ENCODE results near the gene SCARB1. TPM values are rescaled to one million over a fixed set of nuclear protein-coding genes. Genes with fewer than 3 reads are reported as not detected.

SCARB1 gene
- total RNA-seq, 1 experiment from 2014 or later: 31.3 TPM

DNA sequence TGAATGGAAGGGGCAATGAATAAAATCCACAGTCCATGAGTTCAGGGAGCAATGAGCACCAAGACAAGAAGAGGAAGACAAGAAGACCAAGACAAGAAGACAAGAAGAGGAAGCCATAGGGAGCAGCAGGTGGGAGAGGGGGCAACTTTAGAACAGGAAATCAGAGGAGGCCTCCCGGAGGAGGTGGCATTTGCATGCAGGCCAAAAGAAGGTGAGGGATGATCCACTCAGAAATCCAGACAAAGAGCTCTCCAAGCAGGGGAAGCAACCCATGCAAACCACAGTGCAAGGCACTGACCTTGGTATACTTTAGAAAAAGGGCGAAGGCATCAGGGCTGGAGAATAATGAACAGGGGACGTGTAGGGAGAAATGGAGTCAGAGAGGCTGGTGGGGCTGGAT lies 58.6 kb downstream of the SCARB1 start:
- no peaks in the 10 kb centered on the region for H3K23me2 ChIP-seq (ENCODE audit: insufficient read length, low read depth, low read length, poor library complexity, severe bottlenecking)
- H4K20me1 ChIP-seq (ENCODE audit: control insufficient read depth, insufficient read depth, insufficient read length): no peaks in the 10 kb centered on the region
- H2BK5ac ChIP-seq (ENCODE audit: insufficient read length, low read length): no peak overlapping the region
- no peaks in the 10 kb centered on the region for H3K79me2 ChIP-seq (ENCODE audit: insufficient read depth, low read length)
- H2BK12ac ChIP-seq (ENCODE audit: insufficient read length, low read depth, low read length): no peak overlapping the region
- H3K23ac ChIP-seq (ENCODE audit: insufficient read length, low read depth, low read length): no peak overlapping the region
- H3K9me3 ChIP-seq (ENCODE audit: control insufficient read depth, low read depth, low read length): no peaks in the 10 kb centered on the region
- no peak overlapping the region for H2BK20ac ChIP-seq (ENCODE audit: low read depth, low read length, poor library complexity, severe bottlenecking)
- no peak overlapping the region for H3T11ph ChIP-seq (ENCODE audit: low read length)
- peak overlapping the region in 1 of 2 experiments; percentile 58; a peak in 2 of 5 replicates for H3K4me3 Mint-ChIP-seq
- no peak overlapping the region for H3K4me2 ChIP-seq (ENCODE audit: insufficient read depth, insufficient read length, low read length)
- no peaks in the 10 kb centered on the region for H3K9me3 Mint-ChIP-seq
- H3K27me3 Mint-ChIP-seq (ENCODE audit: low read depth): no peaks in the 10 kb centered on the region
- H3K14ac ChIP-seq (ENCODE audit: insufficient read depth, low read length): no peak overlapping the region
- no peaks in the 10 kb centered on the region for H3K79me1 ChIP-seq (ENCODE audit: insufficient read depth, low read depth, low read length, poor library complexity, severe bottlenecking)
- H3K4ac ChIP-seq (ENCODE audit: low read depth, low read length): no peak overlapping the region
- H3K27me3 ChIP-seq (ENCODE audit: insufficient read depth, low read length): no peaks in the 10 kb centered on the region
- H4K91ac ChIP-seq (ENCODE audit: insufficient read length, low read depth, low read length): no peak overlapping the region
- no peak overlapping the region for H3K18ac ChIP-seq (ENCODE audit: insufficient read length, low read depth, low read length)
- no peaks in the 10 kb centered on the region for H3K4me1 ChIP-seq (ENCODE audit: insufficient read depth, low read length)
- H3K56ac ChIP-seq (ENCODE audit: insufficient read length, low read depth, low read length): no peak overlapping the region
- no peak overlapping the region for H4K5ac ChIP-seq (ENCODE audit: insufficient read length, low read depth, low read length)
- H3K27ac Mint-ChIP-seq: peak overlapping the region; percentile 32 to 82 (median 81); a peak in 5 of 7 replicates
- H2BK120ac ChIP-seq (ENCODE audit: low read depth, low read length, poor library complexity, severe bottlenecking): no peak overlapping the region
- no peak overlapping the region for H3K9ac ChIP-seq (ENCODE audit: extremely low read depth, insufficient read length, low read length)
- H3K27ac ChIP-seq (ENCODE audit: insufficient read length, low read depth, low read length): no peak overlapping the region
- no peak overlapping the region for H2BK15ac ChIP-seq (ENCODE audit: low read depth, low read length)
- H3K36me3 Mint-ChIP-seq (ENCODE audit: insufficient read depth in 1 of 3, low read depth in 3 of 3): peaks cover 14 to 36% (median 18%) of the 10 kb centered on the region in 3 experiments; a peak in 5 of 7 replicates
- no peak overlapping the region for H2AFZ ChIP-seq (ENCODE audit: low read length)
- H2AK5ac ChIP-seq (ENCODE audit: insufficient read length, low read length): no peak overlapping the region
- no peak overlapping the region for H4K8ac ChIP-seq (replicated peaks; ENCODE audit: insufficient read length, low read depth, low read length)
- DNase-seq: no peak
- WGBS (ENCODE audit: extremely low coverage, insufficient read length, low lambda C conversion rate): no CpG with 5 or more reads among the region's 3 CpGs
- TF ChIP-seq, protein P1, sequence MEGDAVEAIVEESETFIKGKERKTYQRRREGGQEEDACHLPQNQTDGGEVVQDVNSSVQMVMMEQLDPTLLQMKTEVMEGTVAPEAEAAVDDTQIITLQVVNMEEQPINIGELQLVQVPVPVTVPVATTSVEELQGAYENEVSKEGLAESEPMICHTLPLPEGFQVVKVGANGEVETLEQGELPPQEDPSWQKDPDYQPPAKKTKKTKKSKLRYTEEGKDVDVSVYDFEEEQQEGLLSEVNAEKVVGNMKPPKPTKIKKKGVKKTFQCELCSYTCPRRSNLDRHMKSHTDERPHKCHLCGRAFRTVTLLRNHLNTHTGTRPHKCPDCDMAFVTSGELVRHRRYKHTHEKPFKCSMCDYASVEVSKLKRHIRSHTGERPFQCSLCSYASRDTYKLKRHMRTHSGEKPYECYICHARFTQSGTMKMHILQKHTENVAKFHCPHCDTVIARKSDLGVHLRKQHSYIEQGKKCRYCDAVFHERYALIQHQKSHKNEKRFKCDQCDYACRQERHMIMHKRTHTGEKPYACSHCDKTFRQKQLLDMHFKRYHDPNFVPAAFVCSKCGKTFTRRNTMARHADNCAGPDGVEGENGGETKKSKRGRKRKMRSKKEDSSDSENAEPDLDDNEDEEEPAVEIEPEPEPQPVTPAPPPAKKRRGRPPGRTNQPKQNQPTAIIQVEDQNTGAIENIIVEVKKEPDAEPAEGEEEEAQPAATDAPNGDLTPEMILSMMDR (conservative IDR thresholded peaks at IDR 0.05): no peak
- peaks cover 5 to 11% of the 10 kb centered on the region in 2 experiments for H3K4me1 Mint-ChIP-seq
